ENCODE measurements around the gene MAGEA11.
"Not testable (repeated sequence)": the region's sequence is repeated elsewhere in the genome, so short reads cannot be mapped to it uniquely, and the experiment has no call there.

Gene MAGEA11

DNA sequence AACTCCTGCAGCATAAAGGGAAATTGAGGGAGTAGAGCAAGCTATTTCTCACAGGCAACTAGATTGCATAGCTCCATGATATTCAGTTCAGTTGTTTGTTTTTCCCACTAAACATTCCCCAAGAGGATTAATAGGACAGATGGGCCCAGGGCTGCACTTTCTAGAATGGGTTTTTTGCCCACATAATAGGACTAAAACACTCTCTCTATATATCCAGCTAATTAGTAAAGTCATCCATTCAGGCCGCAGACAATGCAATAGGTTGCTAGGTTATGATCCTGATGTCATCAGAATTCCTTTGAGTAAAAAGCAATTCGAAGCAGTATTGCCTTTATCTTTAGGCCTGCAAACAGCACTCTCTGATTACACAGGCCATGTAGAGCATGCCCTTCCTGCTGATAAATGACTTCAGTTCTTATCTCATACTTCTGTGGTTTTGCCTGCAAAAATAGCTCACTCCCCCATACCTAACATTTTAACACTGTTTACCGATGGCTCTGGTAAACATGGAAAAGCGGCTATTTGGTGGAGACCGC lies 11.8 kb downstream of the MAGEA11 start:
- not testable (repeated sequence) for H3K4me1 ChIP-seq (ENCODE audit: control insufficient read depth in 2 of 2, insufficient read depth in 1 of 2, low read depth in 1 of 2, low read length in 2 of 2); H2AFZ ChIP-seq (ENCODE audit: low read length); H3K18ac ChIP-seq (ENCODE audit: low read length); DNase-seq (ENCODE audit: low spot score); H3K4me2 ChIP-seq (ENCODE audit: insufficient read depth, low read length, poor library complexity, severe bottlenecking); H3K27ac ChIP-seq (replicated peaks; ENCODE audit: low read length); H4K91ac ChIP-seq (ENCODE audit: low read depth, low read length, poor library complexity); H2BK120ac ChIP-seq (ENCODE audit: low read depth, low read length); H2BK5ac ChIP-seq (ENCODE audit: low read length); H2BK15ac ChIP-seq (ENCODE audit: low read length); H2BK12ac ChIP-seq (ENCODE audit: low read length); H3K14ac ChIP-seq (ENCODE audit: low read length); H3K4me3 ChIP-seq (ENCODE audit: low read length in 2 of 2); H4K8ac ChIP-seq (ENCODE audit: low read depth, low read length); H3K79me1 ChIP-seq (ENCODE audit: low read depth, low read length); H3K4ac ChIP-seq (ENCODE audit: low read length); H3K9me3 ChIP-seq (replicated peaks in 1 of 2; ENCODE audit: control insufficient read depth in 2 of 2, insufficient read depth in 1 of 2, low read depth in 1 of 2, low read length in 2 of 2); H3K9ac ChIP-seq (ENCODE audit: low read depth, low read length, poor library complexity); H2AK5ac ChIP-seq (ENCODE audit: low read depth, low read length); H3K23ac ChIP-seq (ENCODE audit: low read depth, low read length, poor library complexity); H3K36me3 ChIP-seq (replicated peaks in 1 of 2; ENCODE audit: control insufficient read depth in 2 of 2, insufficient read depth in 2 of 2, low read length in 2 of 2)
- WGBS, 2 donors (ENCODE audit: extremely low coverage in 2 of 2, insufficient read length in 2 of 2, insufficient replicate concordance in 1 of 2) = no CpG with 5 or more reads among the region's 5 CpGs
- H3K27me3 ChIP-seq (ENCODE audit: control insufficient read depth in 3 of 3, insufficient read depth in 3 of 3, low read depth in 1 of 3, low read length in 3 of 3) = peaks cover 0 to 16% (median 0%) of the 10 kb centered on the region in 3 experiments

GRCh38 chrX:149727308-149727707 lies 15.4 kb downstream of the MAGEA11 start:
- not testable (repeated sequence) for H3K79me1 ChIP-seq (ENCODE audit: low read depth, low read length); H2AFZ ChIP-seq (ENCODE audit: low read length)
- no CpG with 5 or more reads among the region's 7 CpGs for WGBS, 2 donors (ENCODE audit: extremely low coverage in 2 of 2, insufficient read length in 2 of 2, insufficient replicate concordance in 1 of 2)

DNA sequence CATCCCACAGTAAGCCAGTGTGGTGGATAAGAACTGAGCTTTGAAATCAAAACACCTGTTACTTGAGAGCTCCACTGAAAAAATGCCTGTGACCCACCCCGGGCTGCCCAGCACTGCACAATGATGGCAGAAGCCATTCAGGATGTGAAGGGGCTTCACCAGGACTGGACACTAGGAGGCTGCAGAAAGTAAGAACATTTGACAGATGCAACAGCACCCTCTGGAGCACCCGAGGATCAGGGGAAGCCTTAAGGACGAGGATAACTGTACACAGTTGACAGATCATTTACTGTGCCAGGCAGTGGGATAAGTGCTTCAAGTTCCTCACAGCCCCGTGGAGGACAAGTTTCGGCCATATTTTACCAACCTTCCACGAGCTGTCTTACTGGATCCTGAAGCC lies 30.4 kb downstream of the MAGEA11 start:
- H3K4ac ChIP-seq (ENCODE audit: low read length); H3K79me1 ChIP-seq (ENCODE audit: low read depth, low read length); H2BK15ac ChIP-seq (ENCODE audit: low read length); H2BK5ac ChIP-seq (ENCODE audit: low read length); H3K4me3 ChIP-seq (ENCODE audit: low read length in 2 of 2); DNase-seq (ENCODE audit: low spot score); H3K18ac ChIP-seq (ENCODE audit: low read length); H2BK12ac ChIP-seq (ENCODE audit: low read length); H3K14ac ChIP-seq (ENCODE audit: low read length); H3K27me3 ChIP-seq (ENCODE audit: control insufficient read depth in 3 of 3, insufficient read depth in 3 of 3, low read depth in 1 of 3, low read length in 3 of 3); H3K9me3 ChIP-seq (replicated peaks in 1 of 2; ENCODE audit: control insufficient read depth in 2 of 2, insufficient read depth in 1 of 2, low read depth in 1 of 2, low read length in 2 of 2); H2AFZ ChIP-seq (ENCODE audit: low read length); H4K91ac ChIP-seq (ENCODE audit: low read depth, low read length, poor library complexity); H2BK120ac ChIP-seq (ENCODE audit: low read depth, low read length); H3K36me3 ChIP-seq (replicated peaks in 1 of 2; ENCODE audit: control insufficient read depth in 2 of 2, insufficient read depth in 2 of 2, low read length in 2 of 2); H3K9ac ChIP-seq (ENCODE audit: low read depth, low read length, poor library complexity); H3K27ac ChIP-seq (replicated peaks; ENCODE audit: low read length); H3K4me1 ChIP-seq (ENCODE audit: control insufficient read depth in 2 of 2, insufficient read depth in 1 of 2, low read depth in 1 of 2, low read length in 2 of 2); H2AK5ac ChIP-seq (ENCODE audit: low read depth, low read length); H3K4me2 ChIP-seq (ENCODE audit: insufficient read depth, low read length, poor library complexity, severe bottlenecking); H4K8ac ChIP-seq (ENCODE audit: low read depth, low read length); H3K23ac ChIP-seq (ENCODE audit: low read depth, low read length, poor library complexity): not testable (repeated sequence)
- no CpG with 5 or more reads among the region's 6 CpGs for WGBS, 2 donors (ENCODE audit: extremely low coverage in 2 of 2, insufficient read length in 2 of 2, insufficient replicate concordance in 1 of 2)

More at GRCh38 chrX:149727308-149727707, 15.4 kb downstream of the MAGEA11 start:
- H3K23ac ChIP-seq (ENCODE audit: low read depth, low read length, poor library complexity); H3K9me3 ChIP-seq (replicated peaks in 1 of 2; ENCODE audit: control insufficient read depth in 2 of 2, insufficient read depth in 1 of 2, low read depth in 1 of 2, low read length in 2 of 2); H3K4ac ChIP-seq (ENCODE audit: low read length); H3K4me3 ChIP-seq (ENCODE audit: low read length in 2 of 2); H2BK12ac ChIP-seq (ENCODE audit: low read length); H3K4me2 ChIP-seq (ENCODE audit: insufficient read depth, low read length, poor library complexity, severe bottlenecking); H4K91ac ChIP-seq (ENCODE audit: low read depth, low read length, poor library complexity); H2BK15ac ChIP-seq (ENCODE audit: low read length); H4K8ac ChIP-seq (ENCODE audit: low read depth, low read length); H3K4me1 ChIP-seq (ENCODE audit: control insufficient read depth in 2 of 2, insufficient read depth in 1 of 2, low read depth in 1 of 2, low read length in 2 of 2); H3K27me3 ChIP-seq (ENCODE audit: control insufficient read depth in 3 of 3, insufficient read depth in 3 of 3, low read depth in 1 of 3, low read length in 3 of 3); H2BK5ac ChIP-seq (ENCODE audit: low read length); H3K9ac ChIP-seq (ENCODE audit: low read depth, low read length, poor library complexity); H3K36me3 ChIP-seq (replicated peaks in 1 of 2; ENCODE audit: control insufficient read depth in 2 of 2, insufficient read depth in 2 of 2, low read length in 2 of 2); H2BK120ac ChIP-seq (ENCODE audit: low read depth, low read length); H3K14ac ChIP-seq (ENCODE audit: low read length); DNase-seq (ENCODE audit: low spot score); H2AK5ac ChIP-seq (ENCODE audit: low read depth, low read length); H3K18ac ChIP-seq (ENCODE audit: low read length); H3K27ac ChIP-seq (replicated peaks; ENCODE audit: low read length): not testable (repeated sequence)

DNA sequence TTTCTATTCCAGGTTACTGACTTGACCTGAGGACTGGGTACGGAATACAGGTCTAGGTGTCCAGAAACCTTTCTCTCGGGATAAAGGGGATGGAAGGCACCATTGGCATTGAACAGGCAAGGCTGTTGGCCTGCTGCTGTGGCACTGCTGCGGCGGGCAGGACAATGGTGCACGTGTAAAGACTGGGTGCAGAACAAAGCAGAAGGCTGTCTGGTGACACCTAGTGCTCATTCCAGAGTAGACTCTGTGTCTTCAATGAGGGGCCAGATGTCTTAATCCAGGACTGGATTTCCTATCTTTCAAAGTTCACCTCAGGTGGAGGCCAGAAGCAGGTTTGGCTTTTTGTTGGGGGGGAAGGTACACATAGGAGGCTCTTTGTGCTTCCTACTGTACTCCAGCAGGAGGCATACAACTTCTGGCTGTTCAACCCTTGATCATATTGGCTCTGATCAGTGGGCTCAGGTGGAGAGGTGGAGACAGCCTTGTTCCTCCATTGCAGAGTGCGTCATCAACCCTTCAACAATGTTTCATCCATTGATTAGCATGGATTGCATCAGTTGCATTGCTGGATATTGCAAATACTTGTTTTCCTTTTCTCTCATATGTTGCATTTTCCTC lies 34.6 kb downstream of the MAGEA11 start:
- no CpG with 5 or more reads among the region's 6 CpGs for WGBS, 2 donors (ENCODE audit: extremely low coverage in 2 of 2, insufficient read length in 2 of 2, insufficient replicate concordance in 1 of 2)
- H2BK12ac ChIP-seq (ENCODE audit: low read length); H3K4ac ChIP-seq (ENCODE audit: low read length); DNase-seq (ENCODE audit: low spot score); H3K18ac ChIP-seq (ENCODE audit: low read length); H2BK5ac ChIP-seq (ENCODE audit: low read length); H3K4me1 ChIP-seq (ENCODE audit: control insufficient read depth in 2 of 2, insufficient read depth in 1 of 2, low read depth in 1 of 2, low read length in 2 of 2); H2AK5ac ChIP-seq (ENCODE audit: low read depth, low read length); H3K23ac ChIP-seq (ENCODE audit: low read depth, low read length, poor library complexity); H3K27me3 ChIP-seq (ENCODE audit: control insufficient read depth in 3 of 3, insufficient read depth in 3 of 3, low read depth in 1 of 3, low read length in 3 of 3); H3K14ac ChIP-seq (ENCODE audit: low read length); H3K36me3 ChIP-seq (replicated peaks in 1 of 2; ENCODE audit: control insufficient read depth in 2 of 2, insufficient read depth in 2 of 2, low read length in 2 of 2); H4K8ac ChIP-seq (ENCODE audit: low read depth, low read length); H3K4me3 ChIP-seq (ENCODE audit: low read length in 2 of 2); H3K9me3 ChIP-seq (replicated peaks in 1 of 2; ENCODE audit: control insufficient read depth in 2 of 2, insufficient read depth in 1 of 2, low read depth in 1 of 2, low read length in 2 of 2); H4K91ac ChIP-seq (ENCODE audit: low read depth, low read length, poor library complexity); H3K27ac ChIP-seq (replicated peaks; ENCODE audit: low read length); H3K79me1 ChIP-seq (ENCODE audit: low read depth, low read length); H2BK15ac ChIP-seq (ENCODE audit: low read length); H3K4me2 ChIP-seq (ENCODE audit: insufficient read depth, low read length, poor library complexity, severe bottlenecking); H2BK120ac ChIP-seq (ENCODE audit: low read depth, low read length); H2AFZ ChIP-seq (ENCODE audit: low read length); H3K9ac ChIP-seq (ENCODE audit: low read depth, low read length, poor library complexity): not testable (repeated sequence)

Measured in neuronal stem cell (in vitro differentiated cells).